Measurements from ENCODE around the gene MT1H. TPM values are rescaled to one million over a fixed set of nuclear protein-coding genes. Genes with fewer than 3 reads are reported as not detected.

Gene MT1H
- total and polyA plus RNA-seq, 2 of the 13 experiments (the other 11 are each of a cell fraction or from before 2014, with no cell fraction given), result 0.60 TPM; not detected in 1

DNA sequence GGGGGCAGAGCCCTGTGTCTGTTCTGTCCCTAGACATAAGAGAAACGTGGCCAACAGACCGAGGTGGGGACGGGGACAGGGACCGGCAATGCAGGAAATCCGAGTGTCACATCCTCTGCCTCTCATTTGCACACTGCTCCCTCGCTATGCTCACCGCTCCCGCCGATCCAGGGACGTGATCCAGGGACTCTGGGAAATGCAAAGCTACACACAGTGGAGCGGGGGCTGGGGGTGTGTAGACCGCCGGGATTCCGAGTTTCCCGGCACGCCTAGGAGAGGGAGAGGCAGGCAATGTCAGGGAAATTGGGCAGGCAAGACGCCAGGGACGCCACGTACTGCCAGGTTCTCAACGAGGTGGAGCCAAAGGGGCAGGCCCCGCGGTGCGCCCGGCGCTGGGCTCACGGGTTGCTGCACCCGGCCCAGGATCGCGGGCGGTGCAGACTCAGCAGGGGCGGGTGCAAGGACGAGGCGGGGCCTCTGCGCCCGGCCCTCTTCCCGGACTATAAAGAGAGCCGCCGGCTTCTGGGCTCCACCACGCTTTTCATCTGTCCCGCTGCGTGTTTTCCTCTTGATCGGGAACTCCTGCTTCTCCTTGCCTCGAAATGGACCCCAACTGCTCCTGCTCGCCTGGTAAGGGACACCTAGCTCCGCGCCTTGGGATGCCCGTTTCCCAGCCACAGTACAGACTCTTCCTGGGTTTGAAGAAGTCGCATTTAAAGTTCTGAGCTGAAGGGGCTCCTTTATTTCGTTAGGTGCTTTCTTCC is 12.5 kb downstream of the MT1H start, which contains the start of gene MT1X (continued):
- TF ChIP-seq XRCC5 (optimal IDR thresholded peaks at IDR 0.05; ENCODE audit: low read length), result peak; percentile 87
- 0 out of 2 replicates have a peak, but pooled peaks have one; percentile 59 for TF ChIP-seq ZNF432 (CRISPR knock-in tag; IDR thresholded peaks at IDR 0.05; ENCODE audit: borderline replicate concordance)
- TF ChIP-seq HNRNPH1 (optimal IDR thresholded peaks at IDR 0.05; ENCODE audit: low read depth, low read length), result no peak
- no peak; the same call in 1 of the 2 replicates for TF ChIP-seq TOPORS (CRISPR knock-in tag; IDR thresholded peaks at IDR 0.05)
- TF ChIP-seq, protein P1, sequence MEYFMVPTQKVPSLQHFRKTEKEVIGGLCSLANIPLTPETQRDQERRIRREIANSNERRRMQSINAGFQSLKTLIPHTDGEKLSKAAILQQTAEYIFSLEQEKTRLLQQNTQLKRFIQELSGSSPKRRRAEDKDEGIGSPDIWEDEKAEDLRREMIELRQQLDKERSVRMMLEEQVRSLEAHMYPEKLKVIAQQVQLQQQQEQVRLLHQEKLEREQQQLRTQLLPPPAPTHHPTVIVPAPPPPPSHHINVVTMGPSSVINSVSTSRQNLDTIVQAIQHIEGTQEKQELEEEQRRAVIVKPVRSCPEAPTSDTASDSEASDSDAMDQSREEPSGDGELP (IDR thresholded peaks at IDR 0.05; ENCODE audit: borderline replicate concordance, low read depth), result no peak
- peak; percentile 70; the same call in 1 of the 2 replicates for TF ChIP-seq ZNF251 (CRISPR knock-in tag; IDR thresholded peaks at IDR 0.05)
- no peak for TF ChIP-seq ZNF577 (CRISPR knock-in tag; IDR thresholded peaks at IDR 0.05; ENCODE audit: borderline replicate concordance, low read depth)
- no peak; the same call in 1 of the 2 replicates for TF ChIP-seq ZNF709 (CRISPR knock-in tag; IDR thresholded peaks at IDR 0.05)
- no peak for TF ChIP-seq ZNF569 (CRISPR knock-in tag; IDR thresholded peaks at IDR 0.05; ENCODE audit: borderline replicate concordance)
- TF ChIP-seq, protein P2, sequence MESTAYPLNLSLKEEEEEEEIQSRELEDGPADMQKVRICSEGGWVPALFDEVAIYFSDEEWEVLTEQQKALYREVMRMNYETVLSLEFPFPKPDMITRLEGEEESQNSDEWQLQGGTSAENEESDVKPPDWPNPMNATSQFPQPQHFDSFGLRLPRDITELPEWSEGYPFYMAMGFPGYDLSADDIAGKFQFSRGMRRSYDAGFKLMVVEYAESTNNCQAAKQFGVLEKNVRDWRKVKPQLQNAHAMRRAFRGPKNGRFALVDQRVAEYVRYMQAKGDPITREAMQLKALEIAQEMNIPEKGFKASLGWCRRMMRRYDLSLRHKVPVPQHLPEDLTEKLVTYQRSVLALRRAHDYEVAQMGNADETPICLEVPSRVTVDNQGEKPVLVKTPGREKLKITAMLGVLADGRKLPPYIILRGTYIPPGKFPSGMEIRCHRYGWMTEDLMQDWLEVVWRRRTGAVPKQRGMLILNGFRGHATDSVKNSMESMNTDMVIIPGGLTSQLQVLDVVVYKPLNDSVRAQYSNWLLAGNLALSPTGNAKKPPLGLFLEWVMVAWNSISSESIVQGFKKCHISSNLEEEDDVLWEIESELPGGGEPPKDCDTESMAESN (CRISPR knock-in tag; conservative IDR thresholded peaks at IDR 0.05), result peak; percentile 89
- TF ChIP-seq ZFX (CRISPR knock-in tag; IDR thresholded peaks at IDR 0.05; ENCODE audit: low read depth), result peak; percentile 84
- no peak for TF ChIP-seq ZNF619 (CRISPR knock-in tag; IDR thresholded peaks at IDR 0.05)
- no peak; the same call in 1 of the 2 replicates for TF ChIP-seq ARID2 (CRISPR knock-in tag; IDR thresholded peaks at IDR 0.05; ENCODE audit: borderline replicate concordance)
- TF ChIP-seq, protein P3, sequence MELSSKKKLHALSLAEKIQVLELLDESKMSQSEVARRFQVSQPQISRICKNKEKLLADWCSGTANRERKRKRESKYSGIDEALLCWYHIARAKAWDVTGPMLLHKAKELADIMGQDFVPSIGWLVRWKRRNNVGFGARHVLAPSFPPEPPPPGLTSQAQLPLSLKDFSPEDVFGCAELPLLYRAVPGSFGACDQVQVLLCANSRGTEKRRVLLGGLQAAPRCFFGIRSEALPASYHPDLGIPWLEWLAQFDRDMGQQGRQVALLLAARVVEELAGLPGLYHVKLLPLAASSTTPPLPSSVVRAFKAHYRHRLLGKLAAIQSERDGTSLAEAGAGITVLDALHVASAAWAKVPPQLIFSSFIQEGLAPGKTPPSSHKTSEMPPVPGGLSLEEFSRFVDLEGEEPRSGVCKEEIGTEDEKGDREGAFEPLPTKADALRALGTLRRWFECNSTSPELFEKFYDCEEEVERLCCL (CRISPR knock-in tag; IDR thresholded peaks at IDR 0.05; ENCODE audit: borderline replicate concordance), result no peak
- TF ChIP-seq ZNF616 (CRISPR knock-in tag; IDR thresholded peaks at IDR 0.05; ENCODE audit: low read depth), result no peak

Measured in HepG2 (cell line).